ENCODE measurements around the gene CCSER1. TPM values are rescaled to one million over a fixed set of nuclear protein-coding genes. Genes with fewer than 3 reads are reported as not detected.
"Not testable (repeated sequence)": the region's sequence is repeated elsewhere in the genome, so short reads cannot be mapped to it uniquely, and the experiment has no call there.

CCSER1 gene
- polyA plus RNA-seq, 3 donors = 19.7 to 21.2 (median 20.6) TPM

DNA sequence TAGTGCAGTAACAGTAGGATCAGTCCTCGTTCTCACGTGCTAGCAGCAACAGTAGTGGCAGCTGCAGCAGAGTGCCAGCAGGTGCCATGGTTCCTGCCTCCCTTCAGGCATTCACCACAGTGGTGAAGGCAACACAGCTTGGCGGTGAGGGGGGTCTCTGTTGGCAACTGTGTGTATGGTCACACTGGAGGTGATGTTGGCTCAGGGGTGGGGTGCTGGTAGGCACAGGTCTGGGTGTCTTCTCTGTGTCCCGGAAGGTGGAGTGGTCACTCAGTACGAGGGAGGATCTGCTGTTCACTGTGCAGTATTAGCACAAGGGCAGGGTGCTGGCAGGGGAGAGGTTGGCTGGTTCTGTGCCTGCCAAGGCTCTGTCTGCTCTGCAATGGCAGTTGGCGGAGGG is 671.8 kb downstream of the CCSER1 start:
- DNase-seq (ENCODE audit: low read depth in 3 of 3, low spot score in 2 of 3) = no peak

DNA sequence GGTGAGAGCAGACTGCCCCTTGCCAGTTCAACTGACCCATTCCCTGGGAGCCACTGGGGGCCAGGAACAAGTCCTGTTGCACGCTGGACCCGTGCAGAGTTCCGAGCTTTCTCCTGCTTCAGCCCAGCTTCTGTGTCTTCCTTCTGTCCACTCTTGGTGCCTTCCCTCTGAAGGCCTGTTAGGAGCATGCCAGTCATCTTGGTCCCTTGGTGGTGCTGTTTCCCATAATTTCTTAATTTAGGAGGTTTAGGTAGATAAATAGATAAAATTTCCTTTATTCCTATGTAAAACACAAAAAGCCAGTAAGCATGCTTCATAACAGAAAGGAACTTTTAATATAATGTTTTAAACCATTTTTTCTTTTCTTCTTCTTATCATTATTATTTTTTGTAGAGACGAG is 672.7 kb downstream of the CCSER1 start:
- DNase-seq (ENCODE audit: low read depth in 3 of 3, low spot score in 2 of 3) = no peak

DNA sequence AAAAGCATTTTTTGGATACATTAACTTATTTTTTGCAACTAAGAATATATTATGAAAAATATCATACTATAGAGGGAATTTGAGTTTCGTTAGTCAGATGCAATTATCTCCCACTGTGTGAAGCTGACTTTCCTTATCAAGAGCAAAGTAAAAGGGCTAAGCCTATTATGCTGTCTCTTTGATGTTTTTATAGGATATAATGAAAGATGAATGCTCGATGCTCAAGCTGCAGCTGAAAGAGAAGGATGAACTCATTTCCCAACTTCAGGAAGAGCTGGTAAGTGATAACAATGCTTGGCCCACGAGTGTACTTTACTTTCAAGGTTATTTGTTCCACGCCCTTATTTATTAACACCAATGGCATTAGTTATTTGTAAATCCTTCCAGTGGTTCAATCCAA is 688.4 kb downstream of the CCSER1 start:
- DNase-seq (ENCODE audit: low read depth in 3 of 3, low spot score in 2 of 3) = no peak

DNA sequence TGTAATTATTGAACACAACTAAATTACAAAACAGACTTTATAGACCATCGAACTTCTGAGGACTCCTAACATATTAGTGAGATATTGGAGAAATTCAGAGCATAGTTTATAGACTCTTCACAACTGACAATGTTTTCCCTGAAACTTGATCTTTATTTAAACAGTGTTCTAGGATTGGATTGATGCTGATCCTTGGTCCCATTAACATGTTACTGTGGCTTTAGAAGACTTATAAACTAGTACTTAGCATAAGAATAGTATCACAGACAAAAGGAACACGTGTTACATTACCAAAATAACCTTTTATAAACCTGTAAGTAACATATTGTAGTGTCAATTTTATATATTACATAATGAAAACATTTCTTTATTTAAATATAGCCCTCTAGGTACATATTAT is 689.6 kb downstream of the CCSER1 start:
- no peak for DNase-seq (ENCODE audit: low read depth in 3 of 3, low spot score in 2 of 3)

DNA sequence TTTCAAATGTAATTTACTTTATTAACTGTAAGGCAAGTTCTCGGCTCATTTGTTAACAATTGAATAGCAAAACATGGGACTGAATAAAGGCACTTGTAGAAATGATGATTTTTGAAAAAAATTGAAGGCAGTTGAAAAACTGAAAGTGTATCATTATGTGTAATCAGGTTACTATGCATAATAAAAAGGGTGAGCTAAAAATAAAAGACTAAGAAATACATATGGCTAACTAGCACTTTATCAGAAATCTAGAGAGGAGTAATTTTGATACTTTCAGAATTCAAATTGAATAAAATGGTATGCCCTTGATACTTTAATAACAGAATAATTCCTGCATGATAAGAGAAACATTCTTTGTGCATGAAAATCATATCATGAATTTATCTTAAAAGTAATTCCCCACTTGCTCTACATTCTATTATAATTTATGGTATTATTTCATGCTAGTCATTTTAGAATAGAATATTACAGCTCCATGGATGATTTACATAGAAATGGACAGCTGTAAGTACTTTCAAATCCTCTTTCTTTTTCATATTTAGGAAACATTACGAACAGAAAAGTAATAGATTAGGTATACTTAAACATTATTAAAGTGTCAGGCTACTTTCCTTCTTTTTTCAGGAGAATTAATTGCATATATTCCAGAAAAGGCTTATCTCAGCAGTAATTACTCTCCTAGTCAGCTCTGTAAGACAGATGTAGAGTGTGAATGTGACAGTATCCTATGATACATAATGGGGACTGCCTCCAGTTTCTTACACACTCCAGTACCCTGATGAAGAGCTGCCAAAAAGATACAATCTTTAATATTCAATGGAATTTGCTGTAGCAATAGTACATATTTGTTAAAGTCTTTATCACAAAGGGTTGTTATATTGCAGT is 697.3 kb downstream of the CCSER1 start:
- no peak for DNase-seq (ENCODE audit: low read depth in 3 of 3, low spot score in 2 of 3)

DNA sequence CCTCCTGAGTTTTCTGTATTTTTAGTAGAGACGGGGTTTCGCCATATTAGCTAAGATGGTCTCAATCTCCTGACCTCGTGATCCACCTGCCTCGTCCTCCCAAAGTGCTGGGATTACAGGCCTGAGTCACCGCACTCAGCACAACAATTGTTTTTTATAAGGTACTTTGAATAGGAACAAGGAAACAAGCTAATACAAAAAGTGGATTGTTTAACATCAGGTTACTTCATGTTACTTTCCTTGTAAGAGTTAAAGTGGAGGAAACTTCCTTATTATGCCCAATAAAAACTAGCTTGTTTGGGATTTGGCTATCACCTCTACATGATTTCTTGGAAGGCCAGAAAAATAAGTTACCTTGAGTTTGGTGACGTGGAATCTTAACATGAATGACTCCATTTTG is 698.7 kb downstream of the CCSER1 start:
- DNase-seq (ENCODE audit: low read depth in 3 of 3, low spot score in 2 of 3) = no peak

DNA sequence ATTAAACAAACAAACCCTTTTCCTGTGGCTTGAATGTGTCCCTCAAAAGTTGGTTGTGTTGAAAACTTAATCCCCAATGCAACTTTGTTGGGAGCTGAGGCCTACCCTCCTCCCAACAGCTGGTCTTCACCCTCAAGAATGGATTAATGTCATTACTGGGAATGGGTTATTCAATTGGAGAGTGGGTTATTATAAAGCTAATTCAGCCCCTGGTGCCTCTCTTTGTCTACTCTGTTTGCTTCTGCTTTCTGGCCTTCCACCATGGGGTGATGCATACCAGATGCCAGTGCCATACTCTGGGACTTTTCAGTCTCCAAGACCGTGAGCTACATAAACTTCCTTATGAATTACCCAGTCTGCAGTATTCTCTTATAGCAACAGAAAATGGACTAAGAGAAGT is 706.5 kb downstream of the CCSER1 start:
- no peak for DNase-seq (ENCODE audit: low read depth in 3 of 3, low spot score in 2 of 3)

DNA sequence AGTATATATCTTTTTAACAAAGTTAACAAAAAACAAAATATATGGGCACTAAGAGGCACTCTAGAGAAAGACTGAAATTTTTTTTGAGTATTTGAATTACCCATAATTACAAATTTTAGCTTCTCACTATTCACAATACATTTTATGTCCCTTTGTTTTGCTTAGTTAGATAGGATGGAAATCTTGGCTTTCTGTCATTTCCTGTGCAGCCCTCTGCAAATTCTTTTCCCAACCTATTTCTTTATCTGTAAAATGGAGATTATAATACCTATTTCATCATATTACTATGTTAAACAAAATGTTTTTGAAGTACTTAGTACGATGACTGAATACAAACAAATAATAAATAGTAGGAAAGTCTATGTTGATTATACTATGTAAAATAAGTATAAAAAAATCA is 710.0 kb downstream of the CCSER1 start:
- no peak for DNase-seq (ENCODE audit: low read depth in 3 of 3, low spot score in 2 of 3)

DNA sequence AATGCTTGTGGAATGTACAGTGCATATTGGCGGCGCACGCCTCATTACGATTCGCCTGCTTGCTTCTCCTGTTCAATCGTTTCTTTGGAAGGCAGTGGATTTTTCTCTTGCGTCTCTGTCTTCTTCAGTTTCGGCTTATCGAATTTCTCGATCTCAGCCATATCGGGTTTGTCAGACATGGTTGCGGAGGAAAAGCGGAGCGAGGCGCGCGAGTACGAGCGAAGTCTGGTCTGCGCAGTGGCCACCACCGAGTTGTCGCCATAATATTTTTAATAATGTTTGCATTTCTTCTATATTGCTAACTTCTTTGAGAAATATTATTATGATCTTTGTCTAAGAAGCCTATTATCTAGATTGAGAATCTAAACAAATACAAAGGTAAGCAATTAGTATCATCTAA is 711.7 kb downstream of the CCSER1 start:
- DNase-seq (ENCODE audit: low read depth in 3 of 3, low spot score in 2 of 3) = not testable (repeated sequence)

DNA sequence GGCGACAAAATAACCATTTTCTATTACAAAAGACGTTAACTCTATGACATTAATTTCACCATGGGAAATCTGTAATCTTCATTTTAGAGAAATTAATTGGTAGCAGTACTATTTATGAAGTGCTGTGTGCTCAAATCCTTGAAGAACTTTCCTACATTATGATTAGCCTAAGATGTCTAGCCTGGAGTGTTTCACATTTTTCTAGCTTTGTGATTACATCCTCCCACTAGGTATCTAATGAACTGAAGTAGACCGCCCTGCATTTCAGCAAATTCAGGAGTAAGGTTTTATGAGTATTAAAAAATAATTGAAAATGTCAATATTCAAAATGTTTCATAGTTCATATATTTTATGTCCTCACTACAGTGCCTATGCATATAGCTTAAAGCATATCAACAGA is 713.1 kb downstream of the CCSER1 start:
- DNase-seq (ENCODE audit: low read depth in 3 of 3, low spot score in 2 of 3) = no peak

DNA sequence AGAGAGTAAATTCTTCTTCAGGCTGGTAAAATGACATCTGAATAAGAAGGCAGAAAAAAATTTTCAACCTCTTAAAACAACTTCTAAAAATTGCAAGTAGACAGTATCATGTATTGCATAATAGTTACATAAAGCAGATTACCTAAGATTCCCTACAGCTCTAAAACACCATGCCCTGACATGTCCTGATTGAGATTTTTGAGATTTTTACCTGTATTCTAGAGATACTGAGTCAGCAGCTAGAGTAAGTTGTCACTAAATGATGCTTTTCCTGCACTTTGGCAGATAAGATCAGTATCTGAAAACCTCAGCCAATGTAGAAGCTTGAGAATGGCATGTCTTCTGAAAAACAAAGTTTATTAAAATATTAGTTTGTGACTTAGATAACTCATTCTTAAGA is 713.6 kb downstream of the CCSER1 start:
- no peak for DNase-seq (ENCODE audit: low read depth in 3 of 3, low spot score in 2 of 3)

DNA sequence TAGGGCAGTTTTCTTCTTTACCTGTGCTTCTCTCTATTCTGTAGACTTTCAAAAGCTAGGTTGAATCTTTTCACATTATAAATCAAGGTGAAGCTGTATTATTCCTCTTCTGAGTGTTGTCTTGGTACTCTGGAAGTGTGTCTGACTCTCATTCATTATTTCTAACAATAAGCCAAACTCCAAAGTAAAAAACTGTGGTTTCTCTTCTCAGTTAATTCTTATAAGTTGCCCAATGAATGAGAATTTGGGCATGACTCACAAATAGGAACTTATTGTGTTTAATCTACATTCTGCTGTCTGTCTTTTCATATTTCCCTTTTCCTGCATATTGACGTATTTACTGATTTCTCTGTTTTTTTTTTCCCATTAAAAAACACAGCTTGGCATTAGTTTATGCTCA is 714.5 kb downstream of the CCSER1 start:
- no peak for DNase-seq (ENCODE audit: low read depth in 3 of 3, low spot score in 2 of 3)

DNA sequence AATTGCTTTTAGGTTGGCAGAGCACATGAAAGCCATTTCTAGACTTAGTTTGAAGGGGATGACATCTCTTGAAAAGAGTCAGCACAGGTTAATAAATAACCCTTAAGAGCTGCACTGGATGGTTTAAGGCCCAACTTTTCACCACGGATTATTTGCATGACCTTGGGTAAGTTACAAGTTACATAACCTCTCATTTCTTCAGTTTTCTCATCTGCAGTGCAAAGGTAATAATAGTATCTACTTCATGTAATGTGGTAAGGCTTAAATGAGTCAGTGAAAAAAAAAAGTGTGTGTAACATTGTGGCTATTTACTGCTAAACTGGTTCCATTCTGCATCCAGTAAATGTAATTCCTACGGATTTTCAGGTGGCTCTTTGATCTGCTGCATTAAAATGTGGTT is 715.8 kb downstream of the CCSER1 start:
- no peak for DNase-seq (ENCODE audit: low read depth in 3 of 3, low spot score in 2 of 3)

DNA sequence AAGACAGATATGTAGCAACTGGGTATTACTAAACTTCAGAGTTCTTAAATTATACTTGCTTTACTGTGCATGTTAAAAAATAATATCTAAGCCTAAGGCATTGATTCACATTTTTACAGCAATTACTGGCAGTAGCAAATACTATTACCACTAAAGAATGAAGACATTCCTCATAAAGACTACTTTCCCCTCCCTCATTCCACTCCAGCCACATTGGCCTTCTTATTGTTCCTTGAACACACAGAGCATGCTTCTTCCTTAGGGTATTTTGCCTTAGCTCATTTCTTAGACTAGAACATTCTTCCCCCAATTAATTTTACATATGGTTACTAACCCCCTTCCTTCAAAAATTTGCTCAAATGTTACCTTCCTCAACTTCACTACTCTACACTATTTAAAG is 717.0 kb downstream of the CCSER1 start:
- no peak for DNase-seq (ENCODE audit: low read depth in 3 of 3, low spot score in 2 of 3)

DNA sequence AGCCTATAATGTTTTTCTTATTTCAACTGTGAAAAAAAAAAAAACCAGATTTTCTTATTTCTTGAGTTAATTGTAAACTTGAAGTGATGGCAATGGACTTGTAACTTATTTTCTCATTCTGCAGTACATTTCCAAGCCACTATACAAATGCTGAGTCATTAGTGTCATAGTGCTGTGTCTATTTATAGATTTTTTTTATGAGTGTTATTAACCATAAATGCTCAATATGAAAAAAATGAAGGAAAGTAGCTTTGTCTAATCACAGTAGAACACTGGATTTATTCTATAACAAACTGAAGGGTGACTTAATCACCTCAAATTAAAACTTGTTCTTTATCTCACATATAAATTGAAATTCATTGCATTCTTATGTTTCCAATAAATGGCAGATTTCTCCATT is 718.6 kb downstream of the CCSER1 start:
- no peak for DNase-seq (ENCODE audit: low read depth in 3 of 3, low spot score in 2 of 3)

DNA sequence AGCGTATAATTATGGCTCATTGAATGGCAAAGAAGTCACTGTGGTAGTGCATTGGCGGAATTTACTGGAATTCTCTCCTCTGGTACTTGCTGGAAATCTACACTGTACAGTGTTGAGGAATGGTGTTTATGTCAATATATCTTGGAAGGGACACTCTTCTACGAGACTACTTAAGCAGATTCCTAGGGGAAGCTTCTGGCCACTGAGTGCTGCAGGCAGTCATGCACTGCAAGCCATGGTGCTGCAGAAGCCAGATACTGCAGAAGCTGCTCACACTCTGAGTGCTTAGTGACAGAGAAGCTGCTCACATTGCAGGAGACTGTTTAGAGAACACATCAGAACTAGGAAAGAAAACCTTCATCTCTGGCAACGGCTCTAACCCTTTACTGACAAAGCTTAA is 725.0 kb downstream of the CCSER1 start:
- peak in 1 of 3 donors; percentile 8 for DNase-seq (ENCODE audit: low read depth in 3 of 3, low spot score in 2 of 3)

DNA sequence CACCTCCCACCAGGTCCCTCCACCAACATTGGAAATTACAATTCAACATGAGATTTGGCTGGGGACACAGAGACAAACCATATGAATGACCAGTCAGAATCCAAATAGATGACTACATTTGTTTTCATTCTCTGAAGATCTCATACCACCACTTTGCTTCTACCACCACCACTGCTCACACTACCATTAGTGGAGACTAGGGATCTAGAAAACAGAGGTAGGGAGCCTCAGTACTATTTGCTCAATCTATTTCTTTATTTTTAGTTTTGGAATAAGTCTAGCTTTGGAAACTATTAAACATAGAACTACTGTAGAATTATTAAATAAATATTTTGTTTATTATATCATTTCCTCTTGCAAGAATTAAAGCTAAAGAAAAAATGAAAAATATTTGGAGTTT is 727.9 kb downstream of the CCSER1 start:
- DNase-seq (ENCODE audit: low read depth in 3 of 3, low spot score in 2 of 3) = no peak

DNA sequence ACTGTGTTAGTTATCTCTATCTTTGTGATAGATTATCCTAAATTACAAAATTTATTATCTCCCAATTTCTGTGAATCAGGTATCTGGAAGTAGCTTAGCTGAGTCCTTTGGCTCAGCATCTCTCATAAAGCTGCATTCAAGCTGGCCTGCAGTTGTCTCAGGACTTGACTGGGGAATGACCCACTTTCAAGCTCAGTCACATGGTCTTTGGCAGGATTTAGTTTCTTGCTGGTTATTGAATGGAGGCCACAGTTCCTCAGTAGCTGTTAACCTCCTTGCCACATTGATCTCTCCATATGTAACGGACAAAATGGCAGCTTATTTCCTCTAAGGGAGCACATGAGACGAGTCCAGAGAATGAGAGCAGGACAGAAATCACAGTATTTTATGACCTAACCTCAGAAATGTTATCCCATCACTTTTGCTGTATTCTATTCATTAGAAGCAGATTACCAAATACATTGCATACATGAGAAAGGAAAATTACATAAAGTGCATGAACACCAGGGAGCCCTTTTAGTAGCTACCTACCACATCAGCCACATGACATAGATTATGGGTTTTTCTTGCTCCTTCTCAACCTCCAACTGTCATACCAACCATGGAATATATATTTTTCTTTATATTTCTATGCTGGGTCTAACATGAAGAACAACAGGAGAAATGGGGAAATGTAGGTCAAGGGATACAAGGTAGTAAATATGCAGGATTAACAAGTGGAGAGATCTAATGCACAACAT is 730.1 kb downstream of the CCSER1 start:
- no peak for DNase-seq (ENCODE audit: low read depth in 3 of 3, low spot score in 2 of 3)

DNA sequence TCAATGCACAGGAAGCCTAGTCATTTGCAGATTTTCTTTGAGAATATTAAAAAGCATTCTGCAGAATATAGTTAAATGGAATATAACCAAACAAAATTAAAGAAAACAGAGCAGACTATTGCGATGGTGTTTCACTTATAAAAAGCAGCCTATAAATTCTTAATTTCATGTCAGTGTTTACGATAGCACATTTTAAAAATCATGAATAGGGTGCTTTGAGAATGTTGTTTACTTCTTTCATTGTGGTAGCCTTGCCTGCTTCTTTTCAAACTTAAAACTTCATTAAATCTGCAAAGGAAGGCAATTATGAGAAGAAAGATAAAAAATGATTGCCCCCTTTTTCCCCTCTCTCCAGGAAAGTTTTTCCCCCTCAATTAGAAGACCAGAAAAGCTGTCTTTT is 748.6 kb downstream of the CCSER1 start:
- no peak for DNase-seq (ENCODE audit: low read depth in 3 of 3, low spot score in 2 of 3)

DNA sequence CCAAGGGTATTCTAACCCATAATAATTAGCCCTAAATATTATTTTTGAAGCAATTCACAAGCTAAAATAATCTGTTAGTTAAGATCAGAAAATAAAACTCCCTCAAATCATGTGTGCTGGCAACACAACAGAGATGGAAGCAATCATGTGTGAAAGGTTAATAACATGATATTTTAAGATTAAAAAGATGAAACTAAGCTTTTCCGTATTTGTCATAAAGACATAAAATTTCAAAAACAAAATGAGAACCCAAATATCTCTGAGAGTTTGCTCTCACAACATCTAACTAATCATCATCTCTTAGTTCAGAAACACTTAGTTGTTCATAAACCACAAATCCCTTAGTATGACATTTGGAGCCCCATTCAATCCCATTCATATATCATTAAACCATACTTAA is 749.1 kb downstream of the CCSER1 start:
- DNase-seq (ENCODE audit: low read depth in 3 of 3, low spot score in 2 of 3) = no peak

DNA sequence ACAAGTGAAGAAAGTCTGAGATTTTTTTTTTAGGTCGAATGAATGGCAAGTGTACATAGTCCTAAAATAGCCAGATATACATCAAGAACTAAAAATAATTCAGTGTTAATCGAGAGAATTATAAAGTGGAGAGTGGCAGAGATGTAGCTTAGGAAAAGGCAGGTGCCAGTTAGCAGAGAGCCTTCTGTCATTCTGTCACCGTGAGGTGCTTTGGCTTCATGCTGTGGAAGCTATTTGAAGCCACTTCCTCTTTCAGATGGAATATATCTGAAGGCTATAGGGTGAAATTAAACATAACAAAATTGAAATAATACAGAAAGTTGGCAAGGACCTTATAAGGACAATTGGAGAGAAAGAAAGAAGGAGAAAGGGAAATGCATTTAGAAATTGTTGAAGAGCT is 756.3 kb downstream of the CCSER1 start:
- DNase-seq (ENCODE audit: low read depth in 3 of 3, low spot score in 2 of 3) = no peak

DNA sequence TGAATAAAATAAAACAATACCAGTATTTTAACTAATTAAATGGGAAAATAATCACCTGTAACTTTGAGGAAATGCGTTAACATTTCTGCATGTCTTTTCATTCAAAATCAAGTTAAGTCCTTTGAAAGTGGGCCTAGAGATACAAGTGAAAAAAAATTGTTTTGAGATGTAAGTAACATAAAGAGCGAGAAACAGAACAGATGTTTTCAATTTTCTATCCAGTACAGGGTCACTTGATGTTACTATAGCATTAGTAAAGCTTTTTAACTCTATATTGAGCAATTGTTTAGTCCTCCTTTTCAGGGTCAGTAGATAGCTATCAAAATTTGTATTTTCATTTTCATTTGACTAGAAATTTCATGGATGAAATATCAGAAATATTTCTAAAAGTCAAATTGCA is 761.4 kb downstream of the CCSER1 start:
- DNase-seq (ENCODE audit: low read depth in 3 of 3, low spot score in 2 of 3) = no peak

All from right renal cortex interstitium (tissue), 3 donors.